ENCODE results near the gene LDLRAD4. TPM values are rescaled to one million over a fixed set of nuclear protein-coding genes. Genes with fewer than 3 reads are reported as not detected.

LDLRAD4 gene
- total RNA-seq, 1 experiment from 2014 or later = 0.68 TPM

DNA sequence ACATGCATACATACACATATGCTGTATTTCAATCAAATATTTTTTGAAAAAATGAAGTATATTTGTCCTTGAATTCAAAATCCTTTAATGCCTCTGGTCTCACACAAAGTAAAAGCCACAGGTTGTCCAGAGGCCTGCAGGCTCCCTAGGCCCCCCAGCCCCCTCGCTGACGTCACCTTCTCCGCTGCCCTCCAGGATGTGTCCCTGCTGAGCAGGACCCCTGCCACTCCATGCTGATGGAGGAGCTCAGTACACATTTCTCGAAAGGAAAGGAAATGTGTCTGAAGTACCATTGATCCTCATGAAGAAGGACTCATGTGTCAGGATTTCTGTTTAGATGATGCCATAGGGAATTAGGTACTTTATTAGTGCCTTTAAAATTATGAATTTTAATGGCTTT is 212.1 kb downstream of the LDLRAD4 start:
- H3K36me3 ChIP-seq = no peaks in the 10 kb centered on the region
- no peak overlapping the region for H3K4me3 ChIP-seq
- peaks cover 7% of the 10 kb centered on the region for H3K4me1 ChIP-seq (replicated peaks)
- no peak overlapping the region for H3K27ac ChIP-seq
- no peaks in the 10 kb centered on the region for H3K9me3 ChIP-seq (replicated peaks)
- H3K27me3 ChIP-seq (replicated peaks) = no peaks in the 10 kb centered on the region
- no peak for DNase-seq (ENCODE audit: low read depth in 1 of 2, low spot score in 2 of 2)

DNA sequence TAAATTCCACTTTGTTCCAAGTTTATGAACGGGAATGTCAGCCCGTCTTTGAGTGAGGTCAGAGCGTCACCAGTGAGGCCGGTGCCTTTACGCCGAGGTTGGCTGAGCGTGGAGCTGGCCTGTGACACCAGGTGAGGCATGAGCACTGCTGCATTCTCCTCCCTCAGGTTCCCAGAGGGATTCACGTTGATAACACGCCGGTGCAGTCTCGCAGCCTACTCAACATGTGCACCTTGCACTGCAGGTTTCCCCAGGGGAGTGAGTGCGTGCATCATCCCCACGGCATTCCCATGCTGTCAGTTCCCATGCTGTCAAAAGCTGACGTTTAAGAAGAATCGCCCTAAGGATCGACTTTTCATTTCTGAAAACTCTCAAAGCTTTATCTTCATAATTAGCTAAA is 213.3 kb downstream of the LDLRAD4 start:
- H3K36me3 ChIP-seq = no peaks in the 10 kb centered on the region
- no peaks in the 10 kb centered on the region for H3K27me3 ChIP-seq (replicated peaks)
- no peak overlapping the region for H3K4me3 ChIP-seq
- DNase-seq (ENCODE audit: low read depth in 1 of 2, low spot score in 2 of 2) = no peak
- no peaks in the 10 kb centered on the region for H3K9me3 ChIP-seq (replicated peaks)
- no peak overlapping the region for H3K27ac ChIP-seq
- peaks cover 15% of the 10 kb centered on the region for H3K4me1 ChIP-seq (replicated peaks)

DNA sequence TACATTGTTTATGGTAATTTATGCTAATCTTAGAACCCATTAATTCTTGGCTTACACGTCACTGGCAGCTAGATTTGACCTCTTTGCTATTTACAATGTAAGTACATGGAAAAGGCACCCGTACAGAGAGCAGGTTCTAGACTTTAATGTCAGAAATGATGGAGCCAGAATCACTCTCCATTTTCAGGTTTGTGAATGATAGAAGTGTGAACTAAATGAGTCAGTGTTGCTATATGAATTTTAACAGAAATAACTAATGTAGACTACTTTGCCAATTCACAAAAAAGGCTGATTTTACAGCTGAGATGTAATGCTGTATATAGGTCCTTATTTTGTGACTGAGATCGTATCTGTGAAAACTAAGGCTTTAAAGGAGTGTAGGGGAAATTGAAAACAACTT is 214.6 kb downstream of the LDLRAD4 start:
- Histone ChIP-seq H3K36me3 (no peaks in the 10 kb centered on the region), H3K27me3 (replicated peaks) (no peaks in the 10 kb centered on the region), H3K9me3 (replicated peaks) (no peaks in the 10 kb centered on the region), H3K4me3 (no peak overlapping the region), H3K4me1 (replicated peaks) (peaks cover 15% of the 10 kb centered on the region), H3K27ac (no peak overlapping the region)
- DNase-seq (ENCODE audit: low read depth in 1 of 2, low spot score in 2 of 2) = no peak

DNA sequence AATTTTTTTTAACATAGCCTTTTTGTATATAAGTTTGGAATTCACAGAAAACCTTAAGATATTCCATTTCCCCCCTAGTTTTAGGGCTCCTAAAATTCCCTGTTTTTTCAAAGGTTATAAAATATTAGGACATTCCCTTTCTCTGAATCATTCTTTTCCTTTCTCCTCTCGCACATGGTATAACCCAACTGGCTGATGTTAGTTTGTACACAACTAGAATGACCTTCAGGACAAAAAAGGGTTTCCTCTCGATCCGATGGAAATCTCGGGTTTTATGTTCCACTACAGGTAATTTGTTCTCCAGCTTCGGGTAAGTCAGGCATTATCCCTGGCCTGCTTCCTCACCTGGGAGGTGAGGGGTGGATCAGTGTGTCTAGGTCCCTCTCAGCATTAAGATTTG is 215.1 kb downstream of the LDLRAD4 start:
- H3K36me3 ChIP-seq = no peaks in the 10 kb centered on the region
- no peak for DNase-seq (ENCODE audit: low read depth in 1 of 2, low spot score in 2 of 2)
- no peaks in the 10 kb centered on the region for H3K9me3 ChIP-seq (replicated peaks)
- no peak overlapping the region for H3K4me3 ChIP-seq
- H3K27ac ChIP-seq = no peak overlapping the region
- no peaks in the 10 kb centered on the region for H3K27me3 ChIP-seq (replicated peaks)
- peaks cover 15% of the 10 kb centered on the region for H3K4me1 ChIP-seq (replicated peaks)

DNA sequence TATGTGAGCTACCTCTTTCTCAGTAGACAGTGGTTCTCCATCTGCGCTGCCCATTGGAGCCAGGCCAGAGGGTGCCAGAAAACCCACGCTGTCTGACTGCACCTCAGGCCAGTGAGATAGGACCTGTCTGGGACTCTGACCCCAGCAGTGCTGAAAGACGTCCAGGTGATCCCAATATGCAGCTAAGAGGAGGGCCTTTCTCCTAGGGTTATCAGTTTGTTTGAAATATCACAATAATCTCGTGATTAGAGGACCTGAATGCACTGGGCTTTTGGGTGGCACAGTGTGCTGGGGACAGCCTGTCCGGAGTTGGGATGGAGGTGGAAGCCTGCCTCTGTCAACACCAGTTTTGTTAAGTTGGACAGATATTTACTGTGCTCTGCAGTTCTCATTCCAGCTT is 216.3 kb downstream of the LDLRAD4 start:
- Histone ChIP-seq H3K27ac (no peak overlapping the region), H3K4me3 (no peak overlapping the region), H3K4me1 (replicated peaks) (peaks cover 15% of the 10 kb centered on the region), H3K9me3 (replicated peaks) (no peaks in the 10 kb centered on the region), H3K36me3 (no peaks in the 10 kb centered on the region), H3K27me3 (replicated peaks) (no peaks in the 10 kb centered on the region)
- DNase-seq (ENCODE audit: low read depth in 1 of 2, low spot score in 2 of 2) = no peak

DNA sequence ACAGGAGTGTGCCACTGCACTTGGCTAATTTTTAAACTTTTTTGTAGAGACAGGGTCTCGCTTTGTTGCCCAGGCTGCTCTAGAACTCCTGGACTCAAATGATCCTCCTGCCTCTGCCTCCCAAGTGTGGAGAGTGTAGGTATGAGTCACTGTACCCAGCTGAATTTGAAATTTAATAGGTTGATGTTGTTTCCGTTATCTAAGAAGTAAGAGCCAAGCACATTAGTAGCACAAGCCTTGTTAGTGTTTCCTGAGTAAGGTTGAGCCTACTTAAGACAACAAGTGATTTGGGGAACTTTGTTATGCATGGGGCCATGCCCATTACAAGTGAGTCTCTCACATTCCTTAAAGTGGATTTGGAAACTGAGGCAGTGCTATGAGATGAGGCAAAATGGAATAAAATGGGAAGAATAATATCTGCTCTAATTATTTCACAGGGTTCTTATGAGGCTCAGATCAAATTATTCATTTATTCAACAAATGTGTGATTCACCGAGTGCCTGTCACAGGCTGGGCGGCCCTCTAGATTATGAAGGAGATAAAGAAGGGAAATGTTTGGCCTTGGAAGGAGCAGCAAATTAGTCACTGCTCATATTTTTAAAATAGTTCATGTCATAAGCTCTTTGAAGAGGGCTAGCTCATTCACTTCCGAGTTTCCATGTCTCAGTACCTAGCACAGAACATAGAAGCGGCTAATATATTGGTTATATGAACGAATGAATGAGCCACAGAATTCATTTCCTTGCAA is 217.2 kb downstream of the LDLRAD4 start:
- H3K27ac ChIP-seq = peak overlapping the region; percentile 71
- no peak overlapping the region for H3K4me3 ChIP-seq
- H3K9me3 ChIP-seq (replicated peaks) = no peaks in the 10 kb centered on the region
- no peaks in the 10 kb centered on the region for H3K36me3 ChIP-seq
- H3K27me3 ChIP-seq (replicated peaks) = no peaks in the 10 kb centered on the region
- peaks cover 15% of the 10 kb centered on the region for H3K4me1 ChIP-seq (replicated peaks)
- peak in 1 of 2 experiments; percentile 58 for DNase-seq (ENCODE audit: low read depth in 1 of 2, low spot score in 2 of 2)

DNA sequence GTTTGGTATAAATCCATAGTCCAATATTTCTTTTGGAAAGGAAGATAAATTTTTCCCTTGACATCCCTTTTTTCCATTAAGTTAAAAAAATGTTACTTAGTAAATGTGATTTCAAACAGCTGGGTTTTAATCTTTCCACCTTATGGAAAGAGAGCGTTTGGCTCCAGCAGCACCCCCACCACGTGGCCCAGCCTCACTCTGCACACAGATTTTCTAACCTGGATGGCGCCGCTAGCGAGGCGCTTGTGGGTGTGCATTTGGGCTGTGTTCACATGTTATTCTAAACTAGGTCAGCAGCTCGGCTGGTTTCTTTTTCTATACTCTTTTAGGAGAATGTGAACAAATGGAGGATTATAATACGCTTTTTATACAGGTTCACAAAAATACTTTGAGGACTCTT is 218.0 kb downstream of the LDLRAD4 start:
- Histone ChIP-seq H3K9me3 (replicated peaks) (no peaks in the 10 kb centered on the region), H3K27ac (no peak overlapping the region)
- DNase-seq (ENCODE audit: low read depth in 1 of 2, low spot score in 2 of 2) = no peak

DNA sequence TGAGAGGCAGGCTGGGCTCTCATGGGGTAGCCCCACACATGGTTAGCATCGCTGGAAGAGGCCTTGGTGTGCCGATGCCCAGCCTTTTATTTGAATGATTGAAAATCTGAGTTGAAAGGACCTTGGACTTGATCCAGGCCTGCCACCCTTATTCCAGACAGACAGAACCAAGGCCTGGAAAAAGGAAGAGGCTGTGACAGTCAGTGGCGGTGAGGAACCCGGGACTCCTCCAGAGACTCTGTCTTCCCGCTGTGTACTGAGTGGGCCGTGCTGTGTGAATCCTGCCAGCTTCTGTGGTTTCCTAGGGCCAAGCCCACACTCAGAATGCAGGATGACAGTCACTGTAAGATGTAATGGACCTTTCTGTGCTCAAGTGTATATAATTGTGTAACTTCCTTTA is 218.5 kb downstream of the LDLRAD4 start:
- Histone ChIP-seq H3K36me3 (no peaks in the 10 kb centered on the region), H3K27ac (no peak overlapping the region), H3K4me3 (no peak overlapping the region), H3K4me1 (replicated peaks) (peaks cover 15% of the 10 kb centered on the region), H3K9me3 (replicated peaks) (no peaks in the 10 kb centered on the region), H3K27me3 (replicated peaks) (no peaks in the 10 kb centered on the region)
- peak in 1 of 2 experiments; percentile 28 for DNase-seq (ENCODE audit: low read depth in 1 of 2, low spot score in 2 of 2)

More for the DNA sequence above, 218.0 kb downstream of the LDLRAD4 start:
- Histone ChIP-seq H3K36me3 (no peaks in the 10 kb centered on the region), H3K4me3 (no peak overlapping the region), H3K4me1 (replicated peaks) (peaks cover 15% of the 10 kb centered on the region), H3K27me3 (replicated peaks) (no peaks in the 10 kb centered on the region)

DNA sequence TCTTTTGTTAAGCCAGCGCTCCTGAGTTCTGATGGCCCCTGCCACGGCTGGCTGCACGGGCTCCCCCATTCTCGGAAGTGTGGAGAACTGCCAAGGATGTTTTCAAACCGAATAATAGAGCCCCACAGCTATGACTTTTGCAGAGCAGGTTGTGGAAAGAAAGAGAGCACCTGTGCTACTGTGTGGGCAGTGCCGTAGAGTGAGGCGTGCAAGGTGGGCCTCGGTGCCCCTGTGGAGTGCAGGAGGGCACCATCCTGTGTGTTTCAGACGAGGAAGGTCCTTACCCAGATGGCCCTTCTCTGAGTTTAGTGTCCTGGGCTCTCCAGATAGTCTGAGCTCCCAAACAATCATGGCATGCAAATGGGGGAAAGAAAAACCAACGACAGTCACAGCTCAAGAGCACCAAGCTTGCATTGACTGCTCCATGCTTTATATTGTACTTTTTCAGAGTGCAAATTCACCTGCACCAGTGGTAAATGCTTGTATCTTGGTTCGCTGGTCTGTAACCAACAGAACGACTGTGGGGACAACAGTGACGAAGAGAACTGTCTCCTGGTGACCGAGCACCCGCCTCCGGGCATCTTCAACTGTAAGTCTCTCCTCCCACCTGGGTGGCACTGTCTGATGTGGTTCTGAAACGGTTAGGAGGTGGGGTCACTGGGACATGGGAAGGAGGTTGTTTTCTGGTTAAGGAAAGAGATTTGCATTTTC is 219.4 kb downstream of the LDLRAD4 start:
- no peak overlapping the region for H3K27ac ChIP-seq
- H3K4me3 ChIP-seq = no peak overlapping the region
- DNase-seq (ENCODE audit: low read depth in 1 of 2, low spot score in 2 of 2) = no peak
- H3K27me3 ChIP-seq (replicated peaks) = no peaks in the 10 kb centered on the region
- no peaks in the 10 kb centered on the region for H3K9me3 ChIP-seq (replicated peaks)
- H3K36me3 ChIP-seq = no peaks in the 10 kb centered on the region
- peaks cover 15% of the 10 kb centered on the region for H3K4me1 ChIP-seq (replicated peaks)

DNA sequence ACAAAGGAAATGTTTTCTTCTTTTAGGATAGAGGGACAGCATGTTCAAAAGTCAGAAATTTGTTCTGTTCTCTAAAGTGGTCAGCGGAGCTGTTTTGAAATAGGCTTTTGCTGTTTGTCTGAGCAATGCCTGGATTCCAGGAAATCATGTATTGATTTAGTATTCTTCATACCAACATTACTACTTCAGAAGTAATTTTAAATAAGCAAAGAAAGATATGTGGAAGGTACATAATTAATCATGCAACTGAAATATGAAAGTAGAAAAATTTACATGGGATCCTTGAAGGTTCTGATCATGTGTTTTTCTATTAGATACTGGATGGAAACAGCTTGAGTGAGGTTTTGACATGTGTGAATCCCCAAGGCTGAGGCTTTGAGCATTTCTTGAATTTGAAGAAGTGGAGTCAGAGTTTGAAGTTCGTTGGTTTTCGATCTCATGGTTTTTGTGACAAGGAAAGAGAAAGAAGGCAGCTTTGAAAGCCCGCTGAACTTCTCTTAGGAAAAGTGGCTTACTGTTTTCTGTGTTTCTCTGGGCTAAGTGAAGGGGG is 220.0 kb downstream of the LDLRAD4 start:
- H3K4me1 ChIP-seq (replicated peaks) = peaks cover 15% of the 10 kb centered on the region
- no peak overlapping the region for H3K27ac ChIP-seq
- H3K27me3 ChIP-seq (replicated peaks) = no peaks in the 10 kb centered on the region
- H3K9me3 ChIP-seq (replicated peaks) = no peaks in the 10 kb centered on the region
- H3K4me3 ChIP-seq = no peak overlapping the region
- no peak for DNase-seq (ENCODE audit: low read depth in 1 of 2, low spot score in 2 of 2)
- no peaks in the 10 kb centered on the region for H3K36me3 ChIP-seq

DNA sequence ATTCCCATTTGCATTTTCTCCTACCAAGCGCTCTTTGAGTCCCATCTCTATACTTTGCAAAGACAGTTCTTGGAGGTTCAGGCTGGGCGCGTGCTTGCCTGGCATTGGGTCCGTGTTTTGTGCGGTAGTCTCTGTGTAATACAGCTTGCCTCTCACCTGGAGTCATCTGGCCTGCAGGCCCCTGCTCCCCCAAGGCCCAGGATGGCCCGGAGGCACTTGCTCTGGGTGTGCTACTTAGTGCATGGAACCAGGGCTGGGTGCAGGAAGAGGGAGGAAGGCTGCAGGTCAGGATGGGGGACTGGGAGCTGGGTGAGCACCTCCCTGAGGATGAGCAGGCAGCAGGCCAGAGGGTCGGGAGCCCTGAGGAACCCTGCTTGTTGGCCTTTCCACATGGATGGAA is 220.9 kb downstream of the LDLRAD4 start:
- DNase-seq (ENCODE audit: low read depth in 1 of 2, low spot score in 2 of 2) = peak in 1 of 2 experiments; percentile 30
- H3K27ac ChIP-seq = no peak overlapping the region
- no peaks in the 10 kb centered on the region for H3K27me3 ChIP-seq (replicated peaks)
- no peaks in the 10 kb centered on the region for H3K36me3 ChIP-seq
- H3K9me3 ChIP-seq (replicated peaks) = no peaks in the 10 kb centered on the region
- no peak overlapping the region for H3K4me3 ChIP-seq
- peaks cover 11% of the 10 kb centered on the region for H3K4me1 ChIP-seq (replicated peaks)

DNA sequence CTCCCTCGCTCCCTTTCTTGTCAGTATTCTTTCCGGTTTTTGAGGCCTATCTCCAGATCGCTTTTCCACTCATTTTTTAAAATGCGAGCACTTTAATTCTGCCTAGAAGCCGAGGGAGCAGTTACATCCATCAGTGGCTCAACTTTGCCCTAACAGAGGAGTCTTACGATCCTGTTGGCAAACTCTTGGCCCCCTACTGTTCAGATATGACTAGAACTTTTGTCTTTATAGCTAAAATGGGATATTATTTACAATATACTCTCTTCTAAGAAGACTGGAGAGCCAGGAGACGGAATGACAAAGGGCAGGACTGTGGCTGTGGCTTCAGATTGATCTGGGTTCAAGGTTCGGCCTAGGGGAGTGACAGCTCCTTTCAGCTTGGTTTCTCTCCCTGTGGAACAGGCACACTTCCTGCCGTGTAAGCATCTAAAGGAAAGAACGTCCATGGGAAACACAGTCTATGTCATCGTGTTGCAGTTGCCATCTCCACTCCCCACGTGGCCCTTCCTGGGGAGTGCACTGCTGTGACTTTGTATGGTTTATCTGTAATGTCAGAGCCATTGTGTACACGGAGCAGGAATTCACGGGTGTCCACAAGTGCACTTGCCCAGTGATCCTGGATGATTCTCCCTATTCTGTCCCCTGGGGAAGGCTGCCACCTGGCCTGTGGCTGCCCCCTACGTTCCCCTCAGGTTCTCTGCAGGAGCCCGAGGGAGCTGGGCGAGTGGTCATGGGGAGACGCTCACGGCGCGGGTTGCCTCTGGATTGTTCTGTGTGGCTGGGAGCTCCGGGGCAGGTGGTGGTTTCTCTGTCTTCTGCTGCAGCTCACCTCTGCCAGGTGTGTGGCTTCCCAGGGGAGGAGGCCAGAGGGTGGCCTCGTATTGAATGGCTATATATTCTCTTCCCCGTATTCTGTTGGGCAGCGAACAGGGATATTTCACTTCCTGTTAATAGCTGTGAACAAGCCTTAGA is 222.0 kb downstream of the LDLRAD4 start:
- no peaks in the 10 kb centered on the region for H3K9me3 ChIP-seq (replicated peaks)
- no peak overlapping the region for H3K27ac ChIP-seq
- no peaks in the 10 kb centered on the region for H3K27me3 ChIP-seq (replicated peaks)
- DNase-seq (ENCODE audit: low read depth in 1 of 2, low spot score in 2 of 2) = no peak
- H3K4me1 ChIP-seq (replicated peaks) = peaks cover 9% of the 10 kb centered on the region
- no peak overlapping the region for H3K4me3 ChIP-seq
- no peaks in the 10 kb centered on the region for H3K36me3 ChIP-seq

DNA sequence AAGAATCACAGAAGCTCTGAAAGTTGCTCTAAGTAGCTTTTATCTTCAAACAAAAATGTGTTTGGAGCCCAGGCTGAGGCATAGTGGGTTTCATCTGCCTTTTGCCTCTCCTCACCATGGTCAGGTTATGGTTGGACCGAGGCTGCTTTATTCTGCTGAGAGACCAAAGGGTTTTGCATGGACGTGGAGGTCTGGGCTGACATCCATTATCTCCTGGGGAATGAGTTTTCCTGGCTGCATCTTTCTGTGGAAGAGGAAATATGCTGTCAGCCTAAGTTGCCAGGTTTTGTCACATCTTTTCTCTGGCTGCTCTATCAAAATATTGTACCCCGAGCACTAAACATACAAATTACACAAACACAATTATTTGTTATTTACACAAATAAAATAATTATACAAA is 223.2 kb downstream of the LDLRAD4 start:
- H3K27ac ChIP-seq = no peak overlapping the region
- H3K4me1 ChIP-seq (replicated peaks) = 0 out of 2 replicates have a peak, but pooled peaks cover 3% of the 10 kb centered on the region
- no peak for DNase-seq (ENCODE audit: low read depth in 1 of 2, low spot score in 2 of 2)

More for the DNA sequence above, 223.2 kb downstream of the LDLRAD4 start:
- no peaks in the 10 kb centered on the region for H3K36me3 ChIP-seq
- H3K27me3 ChIP-seq (replicated peaks) = no peaks in the 10 kb centered on the region
- H3K4me3 ChIP-seq = no peak overlapping the region
- H3K9me3 ChIP-seq (replicated peaks) = no peaks in the 10 kb centered on the region
